ENCODE data around the gene SLC24A4.

GRCh38 chr14:92348154-92348553 is 25.2 kb downstream of the SLC24A4 start:
- no peak for TF ChIP-seq POLR2A (IDR thresholded peaks at IDR 0.05; ENCODE audit: low read length)
- no peak for TF ChIP-seq GATA1 (IDR thresholded peaks at IDR 0.05; ENCODE audit: low read depth, low read length)
